Esophagus squamous epithelium (tissue), 5 donors: Measurements from ENCODE around the gene BIRC5. TPM values are rescaled to one million over a fixed set of nuclear protein-coding genes. Genes with fewer than 3 reads are reported as not detected.
A peak's percentile ranks its signal among the peaks of the same experiment; 100 is the strongest.

Source experiments
- DNase-seq: peaks from one replicate; lab custom pipeline; 2025; lab: John Stamatoyannopoulos, UW
- H3K27ac ChIP-seq, 4 donors: fragments of 200-600 bp; sonication (generic); one replicate each; pipeline ENCODE4 v1.5.1; 2016 to 2019; ENCODE audit warnings: mild to moderate bottlenecking in 1 of 4
- H3K27me3 ChIP-seq, 4 donors: fragments of 200-600 bp; sonication (generic); 1 replicate in 3 of 4; 2 replicates in 1 of 4; pipeline versions ENCODE4 v1.5.1 to v1.6.0; 2017 to 2021; ENCODE audit warnings: antibody characterized with exemption in 1 of 4
- H3K36me3 ChIP-seq, 3 donors: fragments of 200-600 bp; sonication (generic); one replicate each; pipeline ENCODE4 v1.5.1; 2016 to 2019
- H3K4me1 ChIP-seq, 3 donors: fragments of 200-600 bp; sonication (generic); one replicate each; pipeline ENCODE4 v1.5.1; 2017 to 2019
- H3K4me3 ChIP-seq, 4 donors: fragments of 200-600 bp; sonication (generic); 1 replicate in 3 of 4; 2 replicates in 1 of 4; pipeline ENCODE4 v1.5.1; 2016 to 2019; ENCODE audit warnings: mild to moderate bottlenecking in 2 of 4, moderate library complexity in 1 of 4
- H3K9me3 ChIP-seq, 3 donors: fragments of 200-600 bp; sonication (generic); one replicate each; pipeline ENCODE4 v1.5.1; 2016 to 2019
- CTCF ChIP-seq, 6 experiments: fragments of 450-650 bp in 4 of 6; fragments of 200-600 bp in 2 of 6; sonication (generic) in 2 of 6; IDR thresholded peaks; one replicate each; pipeline ENCODE4 v1.5.1; 2016 to 2019; ENCODE audit warnings: antibody characterized with exemption in 6 of 6, mild to moderate bottlenecking in 4 of 6, moderate library complexity in 4 of 6
- POLR2A ChIP-seq, 4 donors: fragments of 450-650 bp; IDR thresholded peaks; one replicate each; pipeline ENCODE4 v1.6.1; 2017; ENCODE audit warnings: antibody characterized with exemption in 4 of 4, mild to moderate bottlenecking in 4 of 4, moderate library complexity in 3 of 4
- WGBS, 2 donors: methylation state at CpG; one replicate each; pipeline ENCODE4 v1.1.5; 2018; 5-methylcytosine and 5-hydroxymethylcytosine counted together
- intact Hi-C: fragments of 100-400 bp; cut with DNase I; formaldehyde crosslinking; loops from one replicate; pipeline ENCODE4 v1.15.0; 2022
- total RNA-seq, 4 donors: library from RNA; depleted of rRNA; stranded (reverse); fragments of >200 nt; gene quantifications; one replicate each; pipeline ENCODE4 v1.1.0, GENCODE V29; 2016
- donor health status: DM: yes; HTN: yes; CAD: no.

The BIRC5 gene
- total RNA-seq, 4 donors from 2014 or later, result 6.6 to 33.6 (median 21.0) TPM

- Histone ChIP-seq H3K27ac (peak within 1 kb of the TSS; percentile 78 to 89 (median 84)), H3K27me3 (no peaks in the 10 kb centered on the region), H3K4me3 (peak within 1 kb of the TSS; percentile 43 to 79 (median 52)), H3K36me3 (peaks cover 0 to 21% (median 0%) of the 10 kb centered on the region in 3 donors), H3K4me1 (peaks cover 11 to 63% (median 12%) of the 10 kb centered on the region in 3 donors), H3K9me3 (no peaks in the 10 kb centered on the region)
- TF ChIP-seq CTCF (IDR thresholded peaks at IDR 0.05) (peak; percentile 76 to 97 (median 93)), POLR2A (IDR thresholded peaks at IDR 0.05) (peak in 3 of 4 donors; percentile 46 to 52 (median 48))
- peak; percentile 84 for DNase-seq
- intact Hi-C loops, result loop anchor here (5.0 kb wide), 1 partner anchor 65 kb away; no protein-coding TSS in a partner anchor
- WGBS, 2 donors, result 5 to 15% methylated on average over 16 to 25 of the region's 57 CpGs
Observed at GRCh38 chr17:78186692-78187595, 27.1 kb upstream of the BIRC5 start, which contains the start of the genes AFMID and TK1. TSS of gene AFMID (plus strand) at chr17:78187362. CDS start at chr17:78187371, 9 bp downstream. TSS of gene TK1 (minus strand) at chr17:78187052. CDS start at chr17:78186994, 58 bp downstream.

GRCh38 chr17:78196716-78197115, 17.3 kb upstream of the BIRC5 start:
- DNase-seq, result no peak
- Histone ChIP-seq H3K27ac (peak overlapping the region in 3 of 4 donors; percentile 87 to 96 (median 89)), H3K36me3 (peaks cover 0 to 69% (median 6%) of the 10 kb centered on the region in 3 donors), H3K4me1 (peaks cover 5 to 40% (median 13%) of the 10 kb centered on the region in 3 donors), H3K4me3 (no peak overlapping the region), H3K9me3 (no peaks in the 10 kb centered on the region), H3K27me3 (no peaks in the 10 kb centered on the region)
- intact Hi-C loops, result no loop called here
- TF ChIP-seq POLR2A (IDR thresholded peaks at IDR 0.05), result no peak
- 77 to 80% methylated on average over 5 of the region's 5 CpGs for WGBS, 2 donors

GRCh38 chr17:78197147-78197832, 16.8 kb upstream of the BIRC5 start:
- Histone ChIP-seq H3K27me3 (no peaks in the 10 kb centered on the region), H3K27ac (peak overlapping the region; percentile 70 to 96 (median 88)), H3K4me3 (no peak overlapping the region), H3K36me3 (peaks cover 0 to 69% (median 6%) of the 10 kb centered on the region in 3 donors), H3K4me1 (peaks cover 5 to 40% (median 13%) of the 10 kb centered on the region in 3 donors), H3K9me3 (no peaks in the 10 kb centered on the region)
- intact Hi-C loops, result no loop called here
- WGBS, 2 donors, result 32 to 39% methylated on average over 4 to 9 of the region's 9 CpGs
- DNase-seq, result no peak
- TF ChIP-seq POLR2A (IDR thresholded peaks at IDR 0.05) (no peak), CTCF (IDR thresholded peaks at IDR 0.05) (no peak)

- H3K27me3 ChIP-seq, result no peaks in the 10 kb centered on the region
- no peak for TF ChIP-seq POLR2A (IDR thresholded peaks at IDR 0.05)
- TF ChIP-seq CTCF (IDR thresholded peaks at IDR 0.05), result no peak
- intact Hi-C loops, result no loop called here
- peaks cover 5 to 69% (median 5%) of the 10 kb centered on the region in 3 donors for H3K36me3 ChIP-seq
- no peak overlapping the region for H3K27ac ChIP-seq
- H3K4me1 ChIP-seq, result peaks cover 5 to 40% (median 13%) of the 10 kb centered on the region in 3 donors
- H3K4me3 ChIP-seq, result no peak overlapping the region
- DNase-seq, result no peak
- WGBS, 2 donors, result 87 to 92% methylated on average over 6 of the region's 6 CpGs
- H3K9me3 ChIP-seq, result no peaks in the 10 kb centered on the region
Observed at GRCh38 chr17:78200451-78200850, 13.6 kb upstream of the BIRC5 start.

- WGBS, 2 donors, result 82 to 100% methylated on average over 3 to 4 of the region's 8 CpGs
- H3K9me3 ChIP-seq, result no peaks in the 10 kb centered on the region
- no peak for TF ChIP-seq CTCF (IDR thresholded peaks at IDR 0.05)
- no peak for TF ChIP-seq POLR2A (IDR thresholded peaks at IDR 0.05)
- DNase-seq, result no peak
- no peak overlapping the region for H3K27ac ChIP-seq
- peaks cover 5 to 58% (median 5%) of the 10 kb centered on the region in 3 donors for H3K36me3 ChIP-seq
- H3K4me1 ChIP-seq, result peaks cover 5 to 25% (median 13%) of the 10 kb centered on the region in 3 donors
- intact Hi-C loops, result no loop called here
- H3K27me3 ChIP-seq, result no peaks in the 10 kb centered on the region
- H3K4me3 ChIP-seq, result no peak overlapping the region
Observed at GRCh38 chr17:78202666-78203065, 11.4 kb upstream of the BIRC5 start.
